NOMO-1 (cell line): ENCODE data around the gene CAMK1G.
A peak's percentile ranks its signal among the peaks of the same experiment; 100 is the strongest.

ENCODE experiments used
- DNase-seq, 2 experiments: peaks; one replicate each; lab custom pipeline; 2025; ENCODE audit not compliant: unreplicated experiment in 2 of 2; lab: John Stamatoyannopoulos, UW

CAMK1G gene

GRCh38 chr1:209564849-209565248 lies 18.7 kb upstream of the CAMK1G start:
- no peak for DNase-seq

- peak; percentile 61 to 77 for DNase-seq
These were observed 17.5 kb upstream of the CAMK1G start for GRCh38 chr1:209565759-209566678.

- no peak for DNase-seq
These were observed 15.8 kb upstream of the CAMK1G start for GRCh38 chr1:209567698-209568175.

- peak in 1 of 2 experiments; percentile 57 for DNase-seq
These were observed 13.9 kb upstream of the CAMK1G start for GRCh38 chr1:209569455-209570207.

- DNase-seq, result peak in 1 of 2 experiments; percentile 32
These were observed 12.8 kb upstream of the CAMK1G start for GRCh38 chr1:209570743-209571142.

- peak; percentile 11 to 27 for DNase-seq
These were observed 6.9 kb upstream of the CAMK1G start for GRCh38 chr1:209576392-209577197.

- DNase-seq, result no peak
These were observed 6.2 kb upstream of the CAMK1G start for GRCh38 chr1:209577346-209577745.

- no peak for DNase-seq
These were observed 2.9 kb upstream of the CAMK1G start for GRCh38 chr1:209580577-209580976.

- no peak for DNase-seq
These were observed 738 bp downstream of the CAMK1G start for GRCh38 chr1:209584231-209584672.

GRCh38 chr1:209585197-209585596 lies 1.7 kb downstream of the CAMK1G start:
- no peak for DNase-seq

GRCh38 chr1:209585672-209586071 lies 2.2 kb downstream of the CAMK1G start:
- peak; percentile 4 to 10 for DNase-seq

- no peak for DNase-seq
These were observed 2.8 kb downstream of the CAMK1G start for GRCh38 chr1:209586221-209586740.

- no peak for DNase-seq
These were observed 4.3 kb downstream of the CAMK1G start for GRCh38 chr1:209587789-209588188.

- DNase-seq, result no peak
These were observed 5.9 kb downstream of the CAMK1G start for GRCh38 chr1:209589440-209589839.

GRCh38 chr1:209589863-209590262 lies 6.3 kb downstream of the CAMK1G start:
- no peak for DNase-seq

GRCh38 chr1:209590405-209590804 lies 6.9 kb downstream of the CAMK1G start:
- DNase-seq, result no peak

GRCh38 chr1:209593747-209594146 lies 10.2 kb downstream of the CAMK1G start:
- no peak for DNase-seq

GRCh38 chr1:209594440-209594839 lies 10.9 kb downstream of the CAMK1G start:
- no peak for DNase-seq

- DNase-seq, result no peak
These were observed 11.5 kb downstream of the CAMK1G start for GRCh38 chr1:209595028-209595427.

- DNase-seq, result no peak
These were observed 12.2 kb downstream of the CAMK1G start for GRCh38 chr1:209595599-209596285.
